A549 (cell line): ENCODE results near the gene ERFL. TPM values are rescaled to one million over a fixed set of nuclear protein-coding genes. Genes with fewer than 3 reads are reported as not detected.

ENCODE experiments used
- ATAC-seq, 2 experiments: fragments of 200-7000 bp in 1 of 2; fragments of >200 bp in 1 of 2; cut with Nextera tagmentation in 1 of 2; cut with Tn5 transposase in 1 of 2; 3 replicates each; pipeline versions ENCODE4 v1.8.0 to v1.9.1; 2018 to 2020; ENCODE audit warnings: mild to moderate bottlenecking in 1 of 2, moderate library complexity in 1 of 2
- CTCF ChIA-PET: fragments of 300-600 bp; sonication (Branson Sonifier 250); formaldehyde crosslinking; extraction: SDS; loops from one replicate; lab custom pipeline; 2021; ENCODE audit warnings: antibody characterized with exemption, inconsistent platforms; lab: Yijun Ruan, JAX
- POLR2A ChIA-PET: fragments of 350-600 bp; formaldehyde crosslinking; extraction: SDS; loops from one replicate; lab custom pipeline; 2021; ENCODE audit warnings: antibody characterized with exemption, inconsistent platforms; lab: Yijun Ruan, JAX
- DNase-seq, 2 experiments: peaks; one replicate each; pipeline versions ENCODE4 v3.0.0 to v3.0.0-alpha.2; 2011 to 2016; ENCODE audit warnings: low read depth in 1 of 2, low spot score in 1 of 2
- FAIRE-seq: peaks from 2 replicates; lab custom pipeline; 2011; peaks lifted over from hg19 to GRCh38; lab: Jason Lieb, UNC
- H3K27ac ChIP-seq, 2 experiments: fragments of >200 bp; sonication (Bioruptor Twin); formaldehyde crosslinking; 3 replicates each; pipeline ENCODE4 v1.5.1; 2016 to 2017
- H3K4me1 ChIP-seq: fragments of >200 bp; sonication (Bioruptor Twin); formaldehyde crosslinking; 3 replicates; pipeline ENCODE4 v1.6.1; 2016
- H3K4me2 ChIP-seq: fragments of >200 bp; sonication (Bioruptor Twin); formaldehyde crosslinking; 3 replicates; pipeline ENCODE4 v1.6.1; 2016
- H3K4me3 ChIP-seq: fragments of >200 bp; sonication (Bioruptor Twin); formaldehyde crosslinking; 3 replicates; pipeline ENCODE4 v1.5.1; 2016
- H3K9me3 ChIP-seq: fragments of >200 bp; sonication (Bioruptor Twin); formaldehyde crosslinking; 3 replicates; pipeline ENCODE4 v1.6.1; 2016
- BCL3 ChIP-seq: fragments of >200 bp; sonication (Bioruptor Twin); formaldehyde crosslinking; IDR thresholded peaks from 3 replicates; pipeline ENCODE4 v1.6.1; 2016
- BHLHE40 ChIP-seq: IDR thresholded peaks from 2 replicates; pipeline ENCODE4 v1.6.1; 2012; ENCODE audit warnings: low read depth, low read length, inconsistent platforms
- E2F6 ChIP-seq: IDR thresholded peaks from 2 replicates; pipeline ENCODE4 v1.6.1; 2012; ENCODE audit warnings: low read depth, borderline replicate concordance
- EHF ChIP-seq: fragments of 250-450 bp; sonication (Bioruptor Pico); IDR thresholded peaks from 2 replicates; pipeline ENCODE4 v1.5.0; 2020; ENCODE audit warnings: mild to moderate bottlenecking
- EHMT2 ChIP-seq: fragments of 200-600 bp; sonication (generic); IDR thresholded peaks from 2 replicates; pipeline ENCODE4 v1.6.1; 2016; ENCODE audit warnings: antibody characterized with exemption, low read depth, mild to moderate bottlenecking, moderate library complexity
- ELK1 ChIP-seq: fragments of 150-350 bp; IDR thresholded peaks from 2 replicates; pipeline ENCODE4 v1.6.1; 2014; ENCODE audit warnings: low read depth, mild to moderate bottlenecking, low read length
- EP300 ChIP-seq, 2 experiments: fragments of >200 bp; sonication (Bioruptor Twin); formaldehyde crosslinking; IDR thresholded peaks; 2 replicates in 1 of 2; 3 replicates in 1 of 2; pipeline ENCODE4 v1.6.1; 2016 to 2017
- FOSL2 ChIP-seq, 2 experiments: fragments of 450-650 bp in 1 of 2; fragments of >200 bp in 1 of 2; sonication (Bioruptor Twin) in 1 of 2; formaldehyde crosslinking; IDR thresholded peaks; 2 replicates each; pipeline versions ENCODE4 v1.5.0 to v1.6.1; 2016 to 2020; ENCODE audit warnings: mild to moderate bottlenecking in 1 of 2, moderate library complexity in 1 of 2
- HEYL ChIP-seq: fragments of 250-450 bp; sonication (Bioruptor Pico); IDR thresholded peaks from 2 replicates; pipeline ENCODE4 v1.8.0; 2021; ENCODE audit warnings: mild to moderate bottlenecking, moderate library complexity
- HMGXB4 ChIP-seq: fragments of 250-450 bp; sonication (Bioruptor Pico); IDR thresholded peaks from 2 replicates; pipeline ENCODE4 v1.5.0; 2021; ENCODE audit warnings: mild to moderate bottlenecking, moderate library complexity, borderline replicate concordance
- HOXA7 ChIP-seq: fragments of 250-450 bp; sonication (Bioruptor Pico); IDR thresholded peaks from 2 replicates; pipeline ENCODE4 v1.5.0; 2020; ENCODE audit warnings: mild to moderate bottlenecking, moderate library complexity
- JUN ChIP-seq, 2 experiments: fragments of >200 bp; sonication (Bioruptor Twin); formaldehyde crosslinking; IDR thresholded peaks; 2 replicates in 1 of 2; 3 replicates in 1 of 2; pipeline ENCODE4 v1.6.1; 2016 to 2017
- MAFK ChIP-seq: fragments of 450-650 bp; IDR thresholded peaks from 2 replicates; pipeline ENCODE4 v1.6.1; 2014; ENCODE audit not compliant: partially characterized antibody
- MYC ChIP-seq: IDR thresholded peaks from 2 replicates; pipeline ENCODE4 v1.6.1; 2012; ENCODE audit warnings: mild to moderate bottlenecking, inconsistent platforms, low read length, improper control_type of control experiment, borderline replicate concordance
- NFE2L2 ChIP-seq: fragments of 150-350 bp; conservative IDR thresholded peaks from 2 replicates; pipeline ENCODE4 v1.6.1; 2014; ENCODE audit warnings: low read length
- POLR2AphosphoS2 ChIP-seq: conservative IDR thresholded peaks from 2 replicates; pipeline ENCODE4 v1.6.1; 2012; ENCODE audit warnings: low read length, improper control_type of control experiment, inconsistent platforms
- RAD21 ChIP-seq, 2 experiments: fragments of >200 bp in 1 of 2; sonication (Bioruptor Twin) in 1 of 2; formaldehyde crosslinking in 1 of 2; IDR thresholded peaks in 1 of 2; conservative IDR thresholded peaks in 1 of 2; 2 replicates in 1 of 2; 3 replicates in 1 of 2; pipeline ENCODE4 v1.6.1; 2012 to 2018; ENCODE audit warnings: inconsistent platforms in 1 of 2
- RARB ChIP-seq: fragments of 250-450 bp; sonication (Bioruptor Pico); IDR thresholded peaks from 2 replicates; pipeline ENCODE4 v1.8.0; 2021; ENCODE audit warnings: mild to moderate bottlenecking, moderate library complexity
- RCOR1 ChIP-seq: fragments of 150-350 bp; IDR thresholded peaks from 2 replicates; pipeline ENCODE4 v1.6.1; 2014; ENCODE audit warnings: antibody characterized with exemption, low read length, low read depth
- REST ChIP-seq: fragments of 200-600 bp; sonication (generic); IDR thresholded peaks from 2 replicates; pipeline ENCODE4 v1.6.1; 2016; ENCODE audit warnings: antibody characterized with exemption, mild to moderate bottlenecking, moderate library complexity
- SREBF2 ChIP-seq: fragments of 450-650 bp; IDR thresholded peaks from 2 replicates; pipeline ENCODE4 v1.6.1; 2014; ENCODE audit warnings: mild to moderate bottlenecking, moderate library complexity
- USF2 ChIP-seq: fragments of 450-650 bp; IDR thresholded peaks from 2 replicates; pipeline ENCODE4 v1.6.1; 2014; ENCODE audit warnings: antibody characterized with exemption
- ZFP36 ChIP-seq: fragments of 450-650 bp; IDR thresholded peaks from 2 replicates; pipeline ENCODE4 v1.6.1; 2014; ENCODE audit warnings: borderline replicate concordance; ENCODE audit not compliant: partially characterized antibody
- ZNF302 ChIP-seq: fragments of 250-450 bp; sonication (Bioruptor Pico); IDR thresholded peaks from 2 replicates; pipeline ENCODE4 v1.9.0; 2021; ENCODE audit warnings: inconsistent platforms, mild to moderate bottlenecking, moderate library complexity
- WGBS: methylation state at CpG from one replicate; pipeline ENCODE4 v1.1.6; 2017; ENCODE audit errors: missing lambda C conversion rate; 5-methylcytosine and 5-hydroxymethylcytosine counted together
- polyA plus RNA-seq, 4 experiments: library from polyadenylated mRNA; depleted of rRNA in 3 of 4; stranded (reverse); fragments of >200 nt; fragmentation: RNase III in 1 of 4; extraction: RNeasy Plus Mini Kit Qiagen cat#74134 plus additional on column Dnase treatment in 1 of 4; gene quantifications; 2 replicates in 3 of 4; 3 replicates in 1 of 4; pipeline ENCODE4 v1.2.3, GENCODE V29; 2011 to 2017

ERFL gene
- polyA plus RNA-seq, 2 of the 4 experiments (the other 2 are of a cell fraction) = 0.15 to 0.19 TPM

GRCh38 chr19:41922585-41922984 lies 5.7 kb downstream of the ERFL start:
- no peak overlapping the region for H3K4me2 ChIP-seq
- FAIRE-seq (no peak), ATAC-seq (peak in 1 of 2 experiments; percentile 9; a peak in 1 of 6 replicates), DNase-seq (no peak)
- H3K4me1 ChIP-seq = 0 out of 3 replicates have a peak, but pooled peaks cover under 1% of the 10 kb centered on the region
- POLR2A ChIA-PET = interaction anchor here (0.6 kb wide), 1 partner anchor 19 kb away, joined by 3 read pairs; no protein-coding TSS in a partner anchor
- WGBS = 85% methylated on average over 17 of the region's 18 CpGs
- no peak overlapping the region for H3K4me3 ChIP-seq
- CTCF ChIA-PET = interaction anchor here (0.6 to 2.1 kb wide), 5 partner anchors 9 to 50 kb away, joined by 3 to 9 read pairs (median 5); no protein-coding TSS in a partner anchor
- no peaks in the 10 kb centered on the region for H3K9me3 ChIP-seq
- H3K27ac ChIP-seq = no peak overlapping the region
- TF ChIP-seq NFE2L2 (no peak), HOXA7 (CRISPR knock-in tag) (no peak), RCOR1 (no peak), SREBF2 (no peak), USF2 (no peak), BHLHE40 (no peak), RAD21 (conservative IDR thresholded peaks at IDR 0.05 in 1 of 2, IDR thresholded peaks at IDR 0.05 in 1 of 2) (no peak), MYC (no peak), EP300 (IDR thresholded peaks at IDR 0.05) (no peak), EHF (no peak), ZFP36 (no peak), RARB (CRISPR knock-in tag) (no peak), POLR2AphosphoS2 (no peak), EHMT2 (no peak), HMGXB4 (no peak), ELK1 (no peak), JUN (IDR thresholded peaks at IDR 0.05) (no peak)

- Histone ChIP-seq H3K4me2 (no peak overlapping the region), H3K9me3 (no peaks in the 10 kb centered on the region), H3K4me3 (no peak overlapping the region), H3K4me1 (no peaks in the 10 kb centered on the region), H3K27ac (no peak overlapping the region)
- 67% methylated on average over 22 of the region's 22 CpGs for WGBS
- ChIA-PET POLR2A (interaction anchor here (0.6 kb wide), 2 partner anchors 15 to 19 kb away, joined by 3 to 5 read pairs; no protein-coding TSS in a partner anchor), CTCF (interaction anchor here (0.6 to 2.1 kb wide), 8 partner anchors 9 to 49 kb away, joined by 3 to 9 read pairs (median 6); no protein-coding TSS in a partner anchor)
- ATAC-seq (peak in 1 of 2 experiments; percentile 31; a peak in 3 of 6 replicates), DNase-seq (no peak), FAIRE-seq (no peak)
- TF ChIP-seq MAFK (no peak), HEYL (no peak), E2F6 (no peak), REST (no peak), FOSL2 (IDR thresholded peaks at IDR 0.05) (no peak), FOSL2 (CRISPR knock-in tag; IDR thresholded peaks at IDR 0.05) (no peak), RCOR1 (no peak), SREBF2 (no peak), ZNF302 (CRISPR knock-in tag) (no peak), BCL3 (no peak), ZFP36 (no peak), EHF (no peak)
Observed at GRCh38 chr19:41921577-41922576, 6.4 kb downstream of the ERFL start.
